SK-N-SH (cell line): ENCODE measurements around the gene NPHS1. TPM values are rescaled to one million over a fixed set of nuclear protein-coding genes. Genes with fewer than 3 reads are reported as not detected.

ENCODE experiments used
- CTCF ChIA-PET: fragments of 300-600, 350-600 bp; formaldehyde crosslinking; extraction: SDS; loops from one replicate; lab custom pipeline; 2021; lab: Yijun Ruan, JAX
- POLR2A ChIA-PET: fragments of 350-600 bp; sonication (Branson Sonifier 250); formaldehyde crosslinking; extraction: SDS; loops from one replicate; lab custom pipeline; 2020; ENCODE audit warnings: antibody characterized with exemption, inconsistent platforms; lab: Yijun Ruan, JAX
- DNase-seq: peaks from one replicate; pipeline ENCODE4 v3.0.0; 2012
- H2AFZ ChIP-seq: fragments of 200-600 bp; sonication (generic); 2 replicates; pipeline ENCODE4 v1.8.1; 2016; ENCODE audit warnings: antibody characterized with exemption, mild to moderate bottlenecking, low read depth
- H3F3A ChIP-seq: fragments of 200-600 bp; sonication (generic); replicated peaks from 2 replicates; pipeline ENCODE3; 2016; ENCODE audit warnings: antibody characterized with exemption, mild to moderate bottlenecking; ENCODE audit not compliant: insufficient read depth
- H3K27ac ChIP-seq, 2 experiments: fragments of 200-500 bp in 1 of 2; fragments of 200-600 bp in 1 of 2; sonication (Bioruptor generic) in 1 of 2; sonication (generic), shearing (Covaris generic) in 1 of 2; 2 replicates each; pipeline versions ENCODE4 v1.5.1 to v1.6.1; 2014 to 2016; ENCODE audit warnings: low read depth in 2 of 2, inconsistent platforms in 1 of 2, low read length in 1 of 2, mild to moderate bottlenecking in 1 of 2, mixed read lengths in 1 of 2
- H3K27me3 ChIP-seq: fragments of 200-600 bp; sonication (generic), shearing (Covaris generic); 2 replicates; pipeline ENCODE4 v1.6.1; 2016; ENCODE audit warnings: mixed run types; ENCODE audit not compliant: insufficient read depth
- H3K36me3 ChIP-seq, 2 experiments: fragments of 200-500 bp in 1 of 2; fragments of 200-600 bp in 1 of 2; sonication (Bioruptor generic) in 1 of 2; sonication (generic) in 1 of 2; replicated peaks in 1 of 2; 2 replicates each; pipeline versions ENCODE3 to v1.5.1; 2014 to 2016; ENCODE audit warnings: low read length in 1 of 2, mild to moderate bottlenecking in 1 of 2; ENCODE audit not compliant: insufficient read depth in 2 of 2, control insufficient read depth in 1 of 2
- H3K4me1 ChIP-seq, 2 experiments: fragments of 200-500 bp in 1 of 2; fragments of 200-600 bp in 1 of 2; sonication (Bioruptor generic) in 1 of 2; sonication (generic), shearing (Covaris generic) in 1 of 2; 2 replicates each; pipeline versions ENCODE4 v1.5.1 to v1.6.1; 2014 to 2016; ENCODE audit warnings: low read depth in 1 of 2, low read length in 1 of 2, mixed run types in 1 of 2; ENCODE audit not compliant: insufficient read depth in 2 of 2, control insufficient read depth in 1 of 2
- H3K4me2 ChIP-seq: fragments of 200-600 bp; sonication (generic), shearing (Covaris generic); 2 replicates; pipeline ENCODE4 v1.6.1; 2017; ENCODE audit warnings: mixed run types
- H3K4me3 ChIP-seq, 2 experiments: fragments of 200-500 bp in 1 of 2; fragments of 200-600 bp in 1 of 2; sonication (Bioruptor generic) in 1 of 2; sonication (generic), shearing (Covaris generic) in 1 of 2; 2 replicates each; pipeline versions ENCODE4 v1.5.1 to v1.8.1; 2014 to 2016; ENCODE audit warnings: low read depth in 2 of 2, inconsistent platforms in 1 of 2, low read length in 1 of 2, mild to moderate bottlenecking in 1 of 2, mixed read lengths in 1 of 2, moderate library complexity in 1 of 2
- H3K79me2 ChIP-seq: fragments of 200-600 bp; sonication (generic); 2 replicates; pipeline ENCODE4 v1.8.1; 2017; ENCODE audit warnings: mild to moderate bottlenecking; ENCODE audit not compliant: insufficient read depth
- H3K9ac ChIP-seq: fragments of 200-600 bp; sonication (generic); 2 replicates; pipeline ENCODE4 v1.6.1; 2017; ENCODE audit warnings: mixed run types
- H3K9me2 ChIP-seq: fragments of 200-600 bp; sonication (generic); 2 replicates; pipeline ENCODE4 v1.6.1; 2017; ENCODE audit warnings: mixed run types
- H3K9me3 ChIP-seq: fragments of 200-600 bp; sonication (generic); 2 replicates; pipeline ENCODE4 v1.6.1; 2017; ENCODE audit warnings: mixed run types, mild to moderate bottlenecking, moderate library complexity
- H4K20me1 ChIP-seq: fragments of 200-600 bp; sonication (generic); 2 replicates; pipeline ENCODE4 v1.6.1; 2017; ENCODE audit warnings: mild to moderate bottlenecking, mixed run types; ENCODE audit not compliant: insufficient read depth
- CHD2 ChIP-seq: fragments of 150-350 bp; IDR thresholded peaks from 2 replicates; pipeline ENCODE4 v1.6.1; 2018; ENCODE audit warnings: low read length; ENCODE audit not compliant: partially characterized antibody
- ELF1 ChIP-seq: IDR thresholded peaks from 2 replicates; pipeline ENCODE4 v1.4.0; 2012
- EP300 ChIP-seq, 2 experiments: IDR thresholded peaks; 2 replicates each; pipeline versions ENCODE4 v1.4.0 to v1.6.1; 2012; ENCODE audit warnings: borderline replicate concordance in 1 of 2, low read depth in 1 of 2, low read length in 1 of 2
- EZH2phosphoT487 ChIP-seq: fragments of 200-600 bp; sonication (generic); IDR thresholded peaks from 2 replicates; pipeline ENCODE4 v1.6.1; 2017; ENCODE audit warnings: low read depth, mixed run types, mild to moderate bottlenecking, antibody characterized with exemption, moderate library complexity, borderline replicate concordance
- GATA2 ChIP-seq: sonication (generic); formaldehyde crosslinking; IDR thresholded peaks from 2 replicates; pipeline ENCODE4 v1.5.0; 2020; ENCODE audit warnings: mild to moderate bottlenecking, missing genetic modification reagents
- MXI1 ChIP-seq: IDR thresholded peaks from 2 replicates; pipeline ENCODE4 v1.6.1; 2012; ENCODE audit warnings: mild to moderate bottlenecking, low read depth, low read length, improper control_type of control experiment
- NFIC ChIP-seq: IDR thresholded peaks from 2 replicates; pipeline ENCODE4 v1.4.0; 2012; ENCODE audit warnings: borderline replicate concordance
- NRF1 ChIP-seq: IDR thresholded peaks from 2 replicates; pipeline ENCODE4 v1.6.1; 2012; ENCODE audit warnings: low read depth, mild to moderate bottlenecking, low read length
- POLR2AphosphoS5 ChIP-seq: IDR thresholded peaks from 2 replicates; pipeline ENCODE4 v1.6.1; 2012; ENCODE audit warnings: low read depth, low read length
- RCOR1 ChIP-seq: fragments of 150-350 bp; IDR thresholded peaks from 2 replicates; pipeline ENCODE4 v1.6.1; 2017; ENCODE audit warnings: antibody characterized with exemption, low read length
- RXRA ChIP-seq: IDR thresholded peaks from 2 replicates; pipeline ENCODE4 v1.4.0; 2012; ENCODE audit warnings: low read depth, mild to moderate bottlenecking, borderline replicate concordance
- SIN3A ChIP-seq: IDR thresholded peaks from 2 replicates; pipeline ENCODE4 v1.6.1; 2012; ENCODE audit warnings: low read depth, mild to moderate bottlenecking, low read length, moderate library complexity, borderline replicate concordance
- SMC3 ChIP-seq: IDR thresholded peaks from 2 replicates; pipeline ENCODE4 v1.6.1; 2012; ENCODE audit warnings: low read depth, low read length, improper control_type of control experiment
- TAF1 ChIP-seq: IDR thresholded peaks from 2 replicates; pipeline ENCODE4 v1.6.1; 2012; ENCODE audit warnings: low read depth, mild to moderate bottlenecking, low read length, moderate library complexity, borderline replicate concordance
- TCF12 ChIP-seq: IDR thresholded peaks from 2 replicates; pipeline ENCODE4 v1.4.0; 2012
- TEAD4 ChIP-seq: IDR thresholded peaks from 2 replicates; pipeline ENCODE4 v1.4.0; 2012; ENCODE audit warnings: mild to moderate bottlenecking, borderline replicate concordance; ENCODE audit not compliant: insufficient read depth
- YY1 ChIP-seq: IDR thresholded peaks from 2 replicates; pipeline ENCODE4 v1.4.0; 2012; ENCODE audit warnings: low read depth, mild to moderate bottlenecking
- WGBS: methylation state at CpG from one replicate; pipeline ENCODE4 v1.1.6; 2017; ENCODE audit warnings: low lambda C conversion rate; 5-methylcytosine and 5-hydroxymethylcytosine counted together
- polyA plus RNA-seq, 3 experiments: library from polyadenylated mRNA; depleted of rRNA; stranded (reverse); fragments of >200 nt; gene quantifications; 2 replicates each; pipeline ENCODE4 v1.2.3, GENCODE V29; 2012
- TF ChIP-seq, protein P1 (sequence below): fragments of 150-350 bp; IDR thresholded peaks from 2 replicates; pipeline ENCODE4 v1.6.1; 2016; ENCODE audit warnings: mild to moderate bottlenecking, low read depth, low read length
- TF ChIP-seq, protein P2 (sequence below): IDR thresholded peaks from 2 replicates; pipeline ENCODE4 v1.4.0; 2012; ENCODE audit warnings: low read depth, borderline replicate concordance
- TF ChIP-seq, protein P3 (sequence below): IDR thresholded peaks from 2 replicates; pipeline ENCODE4 v1.6.1; 2012; ENCODE audit warnings: mild to moderate bottlenecking, low read depth, low read length, moderate library complexity

NPHS1 gene
- polyA plus RNA-seq, 1 of the 3 experiments (the other 2 are of a cell fraction) = not detected

DNA sequence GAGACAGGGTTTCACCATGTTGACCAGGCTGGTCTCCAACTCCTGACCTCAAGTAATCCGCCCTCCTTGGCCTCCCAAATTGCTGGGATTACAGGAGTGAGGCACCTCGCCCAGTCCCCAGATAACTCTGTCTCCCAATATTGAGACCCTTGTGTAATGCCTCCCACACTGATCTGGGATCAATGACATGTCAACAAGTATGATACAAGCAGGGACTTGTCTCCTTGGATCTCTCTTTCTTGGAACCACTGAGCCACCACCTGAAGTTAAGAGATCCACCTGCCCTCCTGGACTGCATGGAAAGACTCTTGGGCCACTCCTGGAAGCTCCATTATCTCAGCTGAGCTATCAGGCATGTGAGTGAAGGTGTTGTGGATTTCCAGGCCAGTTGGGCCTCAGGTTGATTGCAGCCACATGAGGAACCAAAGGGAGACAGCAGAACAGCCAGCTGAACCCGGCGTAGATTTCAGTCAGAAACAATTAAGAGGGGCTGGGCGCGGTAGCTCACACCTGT lies 33.0 kb upstream of the NPHS1 start:
- H3K36me3 ChIP-seq = peaks cover 5 to 8% of the 10 kb centered on the region in 2 experiments
- no peaks in the 10 kb centered on the region for H3K9me3 ChIP-seq
- no peak overlapping the region for H3K4me3 ChIP-seq
- no peak for DNase-seq
- H3K4me2 ChIP-seq = no peak overlapping the region
- H2AFZ ChIP-seq = no peak overlapping the region
- no peaks in the 10 kb centered on the region for H3K9me2 ChIP-seq
- no peaks in the 10 kb centered on the region for H3K79me2 ChIP-seq
- no peaks in the 10 kb centered on the region for H3K27me3 ChIP-seq
- no peaks in the 10 kb centered on the region for H3K4me1 ChIP-seq
- WGBS = 95% methylated on average over 6 of the region's 6 CpGs
- H3K9ac ChIP-seq = no peak overlapping the region
- CTCF ChIA-PET = interaction anchor here (0.7 to 6.3 kb wide), 2 partner anchors 12 to 47 kb away, joined by 3 to 57 read pairs; no protein-coding TSS in a partner anchor
- TF ChIP-seq MXI1 (no peak), EP300 (IDR thresholded peaks at IDR 0.05; ENCODE audit: borderline replicate concordance in 1 of 2, low read depth in 1 of 2, low read length in 1 of 2) (no peak), NRF1 (no peak), TEAD4 (no peak), TAF1 (no peak), RXRA (no peak), TCF12 (no peak), CHD2 (no peak), NFIC (no peak), POLR2AphosphoS5 (no peak), YY1 (no peak)
- TF ChIP-seq, protein P1, sequence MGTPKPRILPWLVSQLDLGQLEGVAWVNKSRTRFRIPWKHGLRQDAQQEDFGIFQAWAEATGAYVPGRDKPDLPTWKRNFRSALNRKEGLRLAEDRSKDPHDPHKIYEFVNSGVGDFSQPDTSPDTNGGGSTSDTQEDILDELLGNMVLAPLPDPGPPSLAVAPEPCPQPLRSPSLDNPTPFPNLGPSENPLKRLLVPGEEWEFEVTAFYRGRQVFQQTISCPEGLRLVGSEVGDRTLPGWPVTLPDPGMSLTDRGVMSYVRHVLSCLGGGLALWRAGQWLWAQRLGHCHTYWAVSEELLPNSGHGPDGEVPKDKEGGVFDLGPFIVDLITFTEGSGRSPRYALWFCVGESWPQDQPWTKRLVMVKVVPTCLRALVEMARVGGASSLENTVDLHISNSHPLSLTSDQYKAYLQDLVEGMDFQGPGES = no peak
- TF ChIP-seq, protein P2, sequence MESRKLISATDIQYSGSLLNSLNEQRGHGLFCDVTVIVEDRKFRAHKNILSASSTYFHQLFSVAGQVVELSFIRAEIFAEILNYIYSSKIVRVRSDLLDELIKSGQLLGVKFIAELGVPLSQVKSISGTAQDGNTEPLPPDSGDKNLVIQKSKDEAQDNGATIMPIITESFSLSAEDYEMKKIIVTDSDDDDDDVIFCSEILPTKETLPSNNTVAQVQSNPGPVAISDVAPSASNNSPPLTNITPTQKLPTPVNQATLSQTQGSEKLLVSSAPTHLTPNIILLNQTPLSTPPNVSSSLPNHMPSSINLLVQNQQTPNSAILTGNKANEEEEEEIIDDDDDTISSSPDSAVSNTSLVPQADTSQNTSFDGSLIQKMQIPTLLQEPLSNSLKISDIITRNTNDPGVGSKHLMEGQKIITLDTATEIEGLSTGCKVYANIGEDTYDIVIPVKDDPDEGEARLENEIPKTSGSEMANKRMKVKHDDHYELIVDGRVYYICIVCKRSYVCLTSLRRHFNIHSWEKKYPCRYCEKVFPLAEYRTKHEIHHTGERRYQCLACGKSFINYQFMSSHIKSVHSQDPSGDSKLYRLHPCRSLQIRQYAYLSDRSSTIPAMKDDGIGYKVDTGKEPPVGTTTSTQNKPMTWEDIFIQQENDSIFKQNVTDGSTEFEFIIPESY = no peak
- H3K27ac ChIP-seq = no peak overlapping the region
- 0 out of 2 replicates have a peak, but pooled peaks cover 5% of the 10 kb centered on the region for H4K20me1 ChIP-seq
- H3F3A ChIP-seq = no peaks in the 10 kb centered on the region
- POLR2A ChIA-PET = interaction anchor here (1.5 kb wide), 1 partner anchor 15 kb away, joined by 5 read pairs; no protein-coding TSS in a partner anchor

DNA sequence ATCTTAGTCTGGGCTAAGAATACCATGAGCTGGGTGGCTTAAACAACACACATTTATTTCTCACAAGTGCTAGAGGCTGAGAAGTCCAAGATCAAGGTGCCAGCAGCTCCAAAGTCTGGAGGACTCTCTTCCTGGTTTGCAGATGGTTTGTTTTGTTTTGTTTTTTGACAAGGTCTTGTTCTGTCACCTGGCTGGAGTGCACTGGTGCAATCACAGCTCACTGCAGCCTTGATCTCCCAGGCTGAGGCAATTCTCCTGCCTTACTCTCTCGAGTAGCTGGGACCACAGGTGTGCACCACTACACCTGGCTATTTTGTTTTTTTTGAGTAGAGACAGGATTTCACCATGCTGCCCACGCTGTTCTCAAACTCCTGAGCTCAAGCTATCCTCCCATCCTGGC lies 31.6 kb upstream of the NPHS1 start:
- 28% methylated on average over 2 of the region's 2 CpGs for WGBS
- H3F3A ChIP-seq = no peaks in the 10 kb centered on the region
- CTCF ChIA-PET = interaction anchor here (0.8 to 6.3 kb wide), 3 partner anchors 48 to 122 kb away, joined by 3 to 57 read pairs (median 3); no protein-coding TSS in a partner anchor
- H4K20me1 ChIP-seq = 0 out of 2 replicates have a peak, but pooled peaks cover 5% of the 10 kb centered on the region
- no peak overlapping the region for H3K4me2 ChIP-seq
- H2AFZ ChIP-seq = no peak overlapping the region
- peaks cover 0 to 8% of the 10 kb centered on the region in 2 experiments for H3K36me3 ChIP-seq
- H3K27me3 ChIP-seq = no peaks in the 10 kb centered on the region
- H3K4me1 ChIP-seq = no peaks in the 10 kb centered on the region; a peak in 1 of 4 replicates
- H3K4me3 ChIP-seq = no peak overlapping the region
- H3K79me2 ChIP-seq = no peaks in the 10 kb centered on the region
- H3K27ac ChIP-seq = no peak overlapping the region
- H3K9me3 ChIP-seq = no peaks in the 10 kb centered on the region
- DNase-seq = no peak
- POLR2A ChIA-PET = interaction anchor here (0.7 to 1.5 kb wide), 2 partner anchors 14 to 55 kb away, joined by 3 to 5 read pairs; no protein-coding TSS in a partner anchor
- H3K9ac ChIP-seq = no peak overlapping the region
- H3K9me2 ChIP-seq = no peaks in the 10 kb centered on the region
- TF ChIP-seq, protein P3, sequence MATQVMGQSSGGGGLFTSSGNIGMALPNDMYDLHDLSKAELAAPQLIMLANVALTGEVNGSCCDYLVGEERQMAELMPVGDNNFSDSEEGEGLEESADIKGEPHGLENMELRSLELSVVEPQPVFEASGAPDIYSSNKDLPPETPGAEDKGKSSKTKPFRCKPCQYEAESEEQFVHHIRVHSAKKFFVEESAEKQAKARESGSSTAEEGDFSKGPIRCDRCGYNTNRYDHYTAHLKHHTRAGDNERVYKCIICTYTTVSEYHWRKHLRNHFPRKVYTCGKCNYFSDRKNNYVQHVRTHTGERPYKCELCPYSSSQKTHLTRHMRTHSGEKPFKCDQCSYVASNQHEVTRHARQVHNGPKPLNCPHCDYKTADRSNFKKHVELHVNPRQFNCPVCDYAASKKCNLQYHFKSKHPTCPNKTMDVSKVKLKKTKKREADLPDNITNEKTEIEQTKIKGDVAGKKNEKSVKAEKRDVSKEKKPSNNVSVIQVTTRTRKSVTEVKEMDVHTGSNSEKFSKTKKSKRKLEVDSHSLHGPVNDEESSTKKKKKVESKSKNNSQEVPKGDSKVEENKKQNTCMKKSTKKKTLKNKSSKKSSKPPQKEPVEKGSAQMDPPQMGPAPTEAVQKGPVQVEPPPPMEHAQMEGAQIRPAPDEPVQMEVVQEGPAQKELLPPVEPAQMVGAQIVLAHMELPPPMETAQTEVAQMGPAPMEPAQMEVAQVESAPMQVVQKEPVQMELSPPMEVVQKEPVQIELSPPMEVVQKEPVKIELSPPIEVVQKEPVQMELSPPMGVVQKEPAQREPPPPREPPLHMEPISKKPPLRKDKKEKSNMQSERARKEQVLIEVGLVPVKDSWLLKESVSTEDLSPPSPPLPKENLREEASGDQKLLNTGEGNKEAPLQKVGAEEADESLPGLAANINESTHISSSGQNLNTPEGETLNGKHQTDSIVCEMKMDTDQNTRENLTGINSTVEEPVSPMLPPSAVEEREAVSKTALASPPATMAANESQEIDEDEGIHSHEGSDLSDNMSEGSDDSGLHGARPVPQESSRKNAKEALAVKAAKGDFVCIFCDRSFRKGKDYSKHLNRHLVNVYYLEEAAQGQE = no peak
- TF ChIP-seq EZH2phosphoT487 (no peak), SIN3A (no peak), MXI1 (no peak), ELF1 (no peak), GATA2 (CRISPR knock-in tag) (no peak), YY1 (no peak), TCF12 (no peak), RCOR1 (no peak), RXRA (no peak), SMC3 (no peak), NFIC (no peak)
